SK-N-SH treated with all-trans-retinoic acid at 6 μM for 48 hours (cell line): ENCODE results near the gene ZDHHC11B.
A peak's percentile ranks its signal among the peaks of the same experiment; 100 is the strongest.

Source experiments
- ATAC-seq: fragments of 200-7000 bp; cut with Tn5 transposase; 3 replicates; pipeline ENCODE4 v1.9.1; 2020; ENCODE audit warnings: mild to moderate bottlenecking, moderate library complexity
- BACH2 ChIP-seq: fragments of 250-450 bp; sonication (Bioruptor Pico); IDR thresholded peaks from 2 replicates; pipeline ENCODE4 v1.9.0; 2021; ENCODE audit warnings: mild to moderate bottlenecking, borderline replicate concordance
- ESRRG ChIP-seq: fragments of 250-450 bp; sonication (Bioruptor Pico); IDR thresholded peaks from 2 replicates; pipeline ENCODE4 v1.6.1; 2021; ENCODE audit warnings: mild to moderate bottlenecking
- GLIS3 ChIP-seq: fragments of 250-450 bp; sonication (Bioruptor Pico); IDR thresholded peaks from 2 replicates; pipeline ENCODE4 v1.5.0; 2020; ENCODE audit warnings: mild to moderate bottlenecking, moderate library complexity
- ISL1 ChIP-seq: fragments of 250-450 bp; sonication (Bioruptor Pico); IDR thresholded peaks from 2 replicates; pipeline ENCODE4 v2.1.2; 2022; ENCODE audit warnings: mild to moderate bottlenecking, moderate library complexity
- PPARA ChIP-seq: fragments of 250-450 bp; sonication (Bioruptor Pico); IDR thresholded peaks from 2 replicates; pipeline ENCODE4 v1.5.0; 2020; ENCODE audit warnings: mild to moderate bottlenecking, borderline replicate concordance
- RARB ChIP-seq: fragments of 250-450 bp; sonication (Bioruptor Pico); IDR thresholded peaks from 2 replicates; pipeline ENCODE4 v1.8.0; 2021; ENCODE audit warnings: mild to moderate bottlenecking, moderate library complexity
- SNAI2 ChIP-seq: fragments of 250-450 bp; sonication (Bioruptor Pico); IDR thresholded peaks from 2 replicates; pipeline ENCODE4 v1.5.0; 2020; ENCODE audit warnings: mild to moderate bottlenecking, moderate library complexity
- TCF4 ChIP-seq: fragments of 250-450 bp; sonication (Bioruptor Pico); IDR thresholded peaks from 2 replicates; pipeline ENCODE4 v1.8.0; 2021; ENCODE audit warnings: mild to moderate bottlenecking, moderate library complexity, borderline replicate concordance
- TOX ChIP-seq: fragments of 250-450 bp; sonication (Bioruptor Pico); IDR thresholded peaks from 2 replicates; pipeline ENCODE4 v1.8.0; 2021; ENCODE audit warnings: mild to moderate bottlenecking, moderate library complexity, borderline replicate concordance
- ZC3H10 ChIP-seq: fragments of 250-450 bp; sonication (Bioruptor Pico); IDR thresholded peaks from 2 replicates; pipeline ENCODE4 v1.5.1; 2021; ENCODE audit warnings: mild to moderate bottlenecking, moderate library complexity
- ZFP3 ChIP-seq: fragments of 250-450 bp; sonication (Bioruptor Pico); IDR thresholded peaks from 2 replicates; pipeline ENCODE4 v1.5.0; 2020; ENCODE audit warnings: mild to moderate bottlenecking, moderate library complexity
- ZFP30 ChIP-seq: fragments of 450-650 bp; formaldehyde crosslinking; IDR thresholded peaks from 2 replicates; pipeline ENCODE4 v1.5.0; 2022; ENCODE audit warnings: mild to moderate bottlenecking, moderate library complexity
- ZNF565 ChIP-seq: fragments of 450-650 bp; formaldehyde crosslinking; conservative IDR thresholded peaks from 2 replicates; pipeline ENCODE4 v1.5.0; 2020; ENCODE audit warnings: low read depth, mild to moderate bottlenecking, moderate library complexity
- ZNF70 ChIP-seq: fragments of 450-650 bp; formaldehyde crosslinking; IDR thresholded peaks from 2 replicates; pipeline ENCODE4 v1.5.0; 2020; ENCODE audit warnings: mild to moderate bottlenecking, moderate library complexity
- ZNF8 ChIP-seq: fragments of 450-650 bp; formaldehyde crosslinking; IDR thresholded peaks from 2 replicates; pipeline ENCODE4 v1.5.0; 2020; ENCODE audit warnings: mild to moderate bottlenecking, moderate library complexity
- TF ChIP-seq, protein P1 (sequence below): fragments of 250-450 bp; sonication (Bioruptor Pico); IDR thresholded peaks from 2 replicates; pipeline ENCODE4 v1.8.0; 2020; ENCODE audit warnings: mild to moderate bottlenecking, moderate library complexity, borderline replicate concordance
- TF ChIP-seq, protein P2 (sequence below): fragments of 250-450 bp; sonication (Bioruptor Pico); IDR thresholded peaks from 2 replicates; pipeline ENCODE4 v1.5.0; 2020; ENCODE audit warnings: mild to moderate bottlenecking, moderate library complexity
- TF ChIP-seq, protein P3 (sequence below): fragments of 250-450 bp; sonication (Bioruptor Pico); IDR thresholded peaks from 2 replicates; pipeline ENCODE4 v1.8.0; 2021; ENCODE audit warnings: low read depth, mild to moderate bottlenecking, moderate library complexity, borderline replicate concordance
- TF ChIP-seq, protein P4 (sequence below): fragments of 250-450 bp; sonication (Bioruptor Pico); IDR thresholded peaks from 2 replicates; pipeline ENCODE4 v1.5.1; 2021; ENCODE audit warnings: mild to moderate bottlenecking, moderate library complexity
- TF ChIP-seq, protein P5 (sequence below): fragments of 250-450 bp; sonication (Bioruptor Pico); IDR thresholded peaks from 2 replicates; pipeline ENCODE4 v1.5.1; 2020; ENCODE audit warnings: low read depth, mild to moderate bottlenecking, moderate library complexity

Gene ZDHHC11B

DNA sequence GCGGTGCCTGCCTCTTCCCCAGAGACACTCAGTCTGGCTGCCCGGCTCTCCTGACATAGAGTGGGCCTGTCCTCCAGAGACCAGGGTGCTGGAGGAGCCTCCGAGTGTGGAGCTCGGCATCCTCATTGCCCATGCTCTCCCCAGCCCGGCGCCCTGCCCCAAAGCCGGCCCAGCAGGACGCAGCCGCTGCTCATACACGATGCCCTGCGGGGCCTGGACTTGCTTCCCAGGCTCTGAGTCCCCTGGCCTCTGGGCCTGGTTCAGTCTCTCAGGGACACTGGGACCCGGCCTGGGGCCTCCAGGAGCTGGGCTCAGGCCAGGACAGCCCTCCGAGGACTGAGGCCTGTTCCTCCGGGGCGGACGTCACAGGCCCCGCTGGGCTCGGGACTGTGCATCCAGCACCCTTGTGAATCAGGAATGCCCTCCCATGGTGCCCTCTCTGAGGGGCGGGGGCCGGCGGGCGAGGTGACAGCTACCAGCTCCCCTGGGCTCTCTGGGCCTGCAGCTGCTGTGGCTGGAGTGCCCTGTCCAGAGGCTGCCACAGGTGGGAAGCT is 114.6 kb downstream of the ZDHHC11B start (continued):
- TF ChIP-seq, protein P1, sequence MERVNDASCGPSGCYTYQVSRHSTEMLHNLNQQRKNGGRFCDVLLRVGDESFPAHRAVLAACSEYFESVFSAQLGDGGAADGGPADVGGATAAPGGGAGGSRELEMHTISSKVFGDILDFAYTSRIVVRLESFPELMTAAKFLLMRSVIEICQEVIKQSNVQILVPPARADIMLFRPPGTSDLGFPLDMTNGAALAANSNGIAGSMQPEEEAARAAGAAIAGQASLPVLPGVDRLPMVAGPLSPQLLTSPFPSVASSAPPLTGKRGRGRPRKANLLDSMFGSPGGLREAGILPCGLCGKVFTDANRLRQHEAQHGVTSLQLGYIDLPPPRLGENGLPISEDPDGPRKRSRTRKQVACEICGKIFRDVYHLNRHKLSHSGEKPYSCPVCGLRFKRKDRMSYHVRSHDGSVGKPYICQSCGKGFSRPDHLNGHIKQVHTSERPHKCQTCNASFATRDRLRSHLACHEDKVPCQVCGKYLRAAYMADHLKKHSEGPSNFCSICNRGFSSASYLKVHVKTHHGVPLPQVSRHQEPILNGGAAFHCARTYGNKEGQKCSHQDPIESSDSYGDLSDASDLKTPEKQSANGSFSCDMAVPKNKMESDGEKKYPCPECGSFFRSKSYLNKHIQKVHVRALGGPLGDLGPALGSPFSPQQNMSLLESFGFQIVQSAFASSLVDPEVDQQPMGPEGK (CRISPR knock-in tag) = no peak

DNA sequence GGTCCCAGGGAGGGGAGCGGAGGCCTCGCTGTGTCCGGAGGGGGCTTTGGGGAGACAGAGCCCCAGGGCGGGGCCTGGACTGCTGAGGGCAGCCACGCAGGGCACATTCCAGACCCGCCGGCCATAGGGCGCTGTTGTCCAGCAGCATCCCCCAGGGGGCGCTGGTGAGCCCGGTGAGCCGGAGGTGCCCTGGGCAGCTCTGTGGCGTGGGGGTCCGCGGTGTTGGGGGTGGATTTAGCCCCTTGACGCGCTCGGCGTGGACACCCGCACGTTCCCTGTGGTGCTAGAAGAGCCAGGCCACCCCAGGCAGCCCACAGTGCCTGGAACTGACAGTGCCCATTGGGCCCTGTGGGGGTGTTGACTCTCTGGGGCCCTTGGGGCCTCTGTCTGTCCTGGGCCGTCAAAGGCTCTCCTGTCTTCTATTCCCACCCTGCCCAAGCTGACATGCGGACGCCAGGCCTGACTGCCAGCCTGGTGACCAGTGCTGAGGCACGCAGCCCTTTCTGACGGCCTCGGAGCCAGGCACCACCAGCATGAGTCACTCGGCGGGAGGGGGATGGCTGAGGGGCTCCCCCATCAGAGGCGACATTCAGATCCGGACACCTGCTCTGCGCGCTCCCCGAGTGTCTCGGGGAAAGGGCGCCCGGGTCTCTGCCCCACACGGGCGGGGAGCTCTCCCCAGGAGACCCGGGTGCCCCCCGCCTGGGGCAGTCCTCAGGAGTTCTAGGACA is 115.3 kb downstream of the ZDHHC11B start:
- ATAC-seq = peak; percentile 9; the same call in 1 of the 3 replicates
- TF ChIP-seq PPARA = no peak
- TF ChIP-seq, protein P2, sequence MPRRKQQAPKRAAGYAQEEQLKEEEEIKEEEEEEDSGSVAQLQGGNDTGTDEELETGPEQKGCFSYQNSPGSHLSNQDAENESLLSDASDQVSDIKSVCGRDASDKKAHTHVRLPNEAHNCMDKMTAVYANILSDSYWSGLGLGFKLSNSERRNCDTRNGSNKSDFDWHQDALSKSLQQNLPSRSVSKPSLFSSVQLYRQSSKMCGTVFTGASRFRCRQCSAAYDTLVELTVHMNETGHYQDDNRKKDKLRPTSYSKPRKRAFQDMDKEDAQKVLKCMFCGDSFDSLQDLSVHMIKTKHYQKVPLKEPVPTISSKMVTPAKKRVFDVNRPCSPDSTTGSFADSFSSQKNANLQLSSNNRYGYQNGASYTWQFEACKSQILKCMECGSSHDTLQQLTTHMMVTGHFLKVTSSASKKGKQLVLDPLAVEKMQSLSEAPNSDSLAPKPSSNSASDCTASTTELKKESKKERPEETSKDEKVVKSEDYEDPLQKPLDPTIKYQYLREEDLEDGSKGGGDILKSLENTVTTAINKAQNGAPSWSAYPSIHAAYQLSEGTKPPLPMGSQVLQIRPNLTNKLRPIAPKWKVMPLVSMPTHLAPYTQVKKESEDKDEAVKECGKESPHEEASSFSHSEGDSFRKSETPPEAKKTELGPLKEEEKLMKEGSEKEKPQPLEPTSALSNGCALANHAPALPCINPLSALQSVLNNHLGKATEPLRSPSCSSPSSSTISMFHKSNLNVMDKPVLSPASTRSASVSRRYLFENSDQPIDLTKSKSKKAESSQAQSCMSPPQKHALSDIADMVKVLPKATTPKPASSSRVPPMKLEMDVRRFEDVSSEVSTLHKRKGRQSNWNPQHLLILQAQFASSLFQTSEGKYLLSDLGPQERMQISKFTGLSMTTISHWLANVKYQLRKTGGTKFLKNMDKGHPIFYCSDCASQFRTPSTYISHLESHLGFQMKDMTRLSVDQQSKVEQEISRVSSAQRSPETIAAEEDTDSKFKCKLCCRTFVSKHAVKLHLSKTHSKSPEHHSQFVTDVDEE (CRISPR knock-in tag) = no peak

DNA sequence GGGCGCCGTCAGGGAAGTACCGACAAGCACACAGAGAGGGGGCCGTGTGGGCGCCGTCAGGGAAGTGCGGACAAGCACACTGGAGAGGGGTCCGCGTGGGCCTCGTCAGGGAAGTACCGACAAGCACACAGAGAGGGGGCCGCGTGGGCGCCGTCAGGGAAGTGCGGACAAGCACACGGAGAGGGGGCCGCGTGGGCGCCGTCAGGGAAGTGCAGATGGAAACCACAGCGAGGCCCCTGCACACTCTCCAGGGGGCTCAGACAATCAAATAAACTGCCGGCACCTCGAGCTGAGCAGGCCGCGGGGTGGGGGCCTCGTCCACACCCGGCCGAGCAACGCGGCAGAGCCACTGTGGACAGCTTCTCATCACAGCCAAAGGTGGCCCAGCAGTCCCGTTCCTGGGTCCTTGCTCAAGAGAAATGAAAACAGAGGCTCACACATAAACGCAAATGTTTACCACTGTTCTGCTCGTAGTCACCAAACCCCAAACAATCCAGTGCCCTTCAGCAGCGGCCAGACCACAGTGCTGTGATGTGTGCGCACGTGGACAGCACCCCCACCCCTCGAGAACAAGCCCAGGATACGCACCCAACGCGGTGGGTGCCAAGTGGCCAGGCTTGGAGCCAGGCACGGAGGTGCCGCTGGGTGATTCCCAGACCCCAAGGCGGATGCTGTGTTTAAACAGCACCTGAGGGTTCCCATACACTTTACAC is 116.1 kb downstream of the ZDHHC11B start:
- TF ChIP-seq GLIS3 (CRISPR knock-in tag) = no peak
- no peak for TF ChIP-seq ESRRG
- no peak for TF ChIP-seq ISL1
- TF ChIP-seq RARB (CRISPR knock-in tag) = no peak
- TF ChIP-seq ZC3H10 = no peak
- TF ChIP-seq, protein P2 (CRISPR knock-in tag) = no peak
- no peak for TF ChIP-seq ZNF565 (CRISPR knock-in tag)
- no peak for TF ChIP-seq PPARA
- TF ChIP-seq ZNF8 (CRISPR knock-in tag) = no peak
- TF ChIP-seq, protein P1 (CRISPR knock-in tag) = no peak
- TF ChIP-seq, protein P3, sequence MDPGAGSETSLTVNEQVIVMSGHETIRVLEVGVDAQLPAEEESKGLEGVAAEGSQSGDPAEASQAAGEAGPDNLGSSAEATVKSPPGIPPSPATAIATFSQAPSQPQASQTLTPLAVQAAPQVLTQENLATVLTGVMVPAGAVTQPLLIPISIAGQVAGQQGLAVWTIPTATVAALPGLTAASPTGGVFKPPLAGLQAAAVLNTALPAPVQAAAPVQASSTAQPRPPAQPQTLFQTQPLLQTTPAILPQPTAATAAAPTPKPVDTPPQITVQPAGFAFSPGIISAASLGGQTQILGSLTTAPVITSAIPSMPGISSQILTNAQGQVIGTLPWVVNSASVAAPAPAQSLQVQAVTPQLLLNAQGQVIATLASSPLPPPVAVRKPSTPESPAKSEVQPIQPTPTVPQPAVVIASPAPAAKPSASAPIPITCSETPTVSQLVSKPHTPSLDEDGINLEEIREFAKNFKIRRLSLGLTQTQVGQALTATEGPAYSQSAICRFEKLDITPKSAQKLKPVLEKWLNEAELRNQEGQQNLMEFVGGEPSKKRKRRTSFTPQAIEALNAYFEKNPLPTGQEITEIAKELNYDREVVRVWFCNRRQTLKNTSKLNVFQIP (CRISPR knock-in tag) = no peak
- TF ChIP-seq ZNF70 (CRISPR knock-in tag) = no peak
- no peak for TF ChIP-seq ZFP3 (CRISPR knock-in tag)
- no peak for TF ChIP-seq TCF4 (CRISPR knock-in tag)
- TF ChIP-seq TOX = no peak
- TF ChIP-seq SNAI2 = no peak
- TF ChIP-seq, protein P4, sequence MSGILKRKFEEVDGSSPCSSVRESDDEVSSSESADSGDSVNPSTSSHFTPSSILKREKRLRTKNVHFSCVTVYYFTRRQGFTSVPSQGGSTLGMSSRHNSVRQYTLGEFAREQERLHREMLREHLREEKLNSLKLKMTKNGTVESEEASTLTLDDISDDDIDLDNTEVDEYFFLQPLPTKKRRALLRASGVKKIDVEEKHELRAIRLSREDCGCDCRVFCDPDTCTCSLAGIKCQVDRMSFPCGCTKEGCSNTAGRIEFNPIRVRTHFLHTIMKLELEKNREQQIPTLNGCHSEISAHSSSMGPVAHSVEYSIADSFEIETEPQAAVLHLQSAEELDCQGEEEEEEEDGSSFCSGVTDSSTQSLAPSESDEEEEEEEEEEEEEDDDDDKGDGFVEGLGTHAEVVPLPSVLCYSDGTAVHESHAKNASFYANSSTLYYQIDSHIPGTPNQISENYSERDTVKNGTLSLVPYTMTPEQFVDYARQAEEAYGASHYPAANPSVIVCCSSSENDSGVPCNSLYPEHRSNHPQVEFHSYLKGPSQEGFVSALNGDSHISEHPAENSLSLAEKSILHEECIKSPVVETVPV (CRISPR knock-in tag) = no peak
- TF ChIP-seq BACH2 (CRISPR knock-in tag) = no peak
- TF ChIP-seq, protein P5, sequence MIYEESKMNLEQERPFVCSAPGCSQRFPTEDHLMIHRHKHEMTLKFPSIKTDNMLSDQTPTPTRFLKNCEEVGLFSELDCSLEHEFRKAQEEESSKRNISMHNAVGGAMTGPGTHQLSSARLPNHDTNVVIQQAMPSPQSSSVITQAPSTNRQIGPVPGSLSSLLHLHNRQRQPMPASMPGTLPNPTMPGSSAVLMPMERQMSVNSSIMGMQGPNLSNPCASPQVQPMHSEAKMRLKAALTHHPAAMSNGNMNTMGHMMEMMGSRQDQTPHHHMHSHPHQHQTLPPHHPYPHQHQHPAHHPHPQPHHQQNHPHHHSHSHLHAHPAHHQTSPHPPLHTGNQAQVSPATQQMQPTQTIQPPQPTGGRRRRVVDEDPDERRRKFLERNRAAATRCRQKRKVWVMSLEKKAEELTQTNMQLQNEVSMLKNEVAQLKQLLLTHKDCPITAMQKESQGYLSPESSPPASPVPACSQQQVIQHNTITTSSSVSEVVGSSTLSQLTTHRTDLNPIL (CRISPR knock-in tag) = no peak
- no peak for TF ChIP-seq ZFP30 (CRISPR knock-in tag)
- ATAC-seq = no peak
